GM18526 (cell line): ENCODE data around the gene THTPA.

Experiments used
- POLR2A ChIP-seq: IDR thresholded peaks from 3 replicates; pipeline ENCODE4 v1.6.1; 2011; ENCODE audit not compliant: insufficient read length; ENCODE audit errors: extremely low read depth

THTPA gene

GRCh38 chr14:23545740-23546365, 10.2 kb upstream of the THTPA start:
- no peak for TF ChIP-seq POLR2A

- no peak for TF ChIP-seq POLR2A
These were observed 9.5 kb upstream of the THTPA start for GRCh38 chr14:23546450-23547035.

GRCh38 chr14:23547924-23548323, 8.1 kb upstream of the THTPA start:
- TF ChIP-seq POLR2A = no peak

GRCh38 chr14:23548351-23549318, 7.4 kb upstream of the THTPA start:
- no peak for TF ChIP-seq POLR2A

GRCh38 chr14:23550131-23550811, 5.8 kb upstream of the THTPA start:
- no peak for TF ChIP-seq POLR2A

- TF ChIP-seq POLR2A = no peak
These were observed 5.2 kb upstream of the THTPA start for GRCh38 chr14:23550812-23551265.

GRCh38 chr14:23551266-23552028, 4.6 kb upstream of the THTPA start, which contains the start of gene ZFHX2:
ZFHX2 (minus strand) TSS chr14:23551765; CDS start chr14:23535325, 16,440 bp downstream.
- peak; percentile 54 for TF ChIP-seq POLR2A

GRCh38 chr14:23555533-23555881, 564 bp upstream of the THTPA start:
- TF ChIP-seq POLR2A = no peak

GRCh38 chr14:23556700-23557440, 799 bp downstream of the THTPA start:
- TF ChIP-seq POLR2A = no peak

- TF ChIP-seq POLR2A = no peak
These were observed 1.4 kb downstream of the THTPA start for GRCh38 chr14:23557521-23557920.

- no peak for TF ChIP-seq POLR2A
These were observed 1.9 kb downstream of the THTPA start for GRCh38 chr14:23557946-23558345.

GRCh38 chr14:23558346-23559009, 2.4 kb downstream of the THTPA start:
- no peak for TF ChIP-seq POLR2A
